Endothelial cell of umbilical vein (primary cell): Measurements from ENCODE around the gene LGALS9C.
"Not testable (repeated sequence)": the region's sequence is repeated elsewhere in the genome, so short reads cannot be mapped to it uniquely, and the experiment has no call there.

Source experiments
- CTCF ChIP-seq, 2 donors: IDR thresholded peaks; 1 replicate in 1 of 2; 2 replicates in 1 of 2; pipeline ENCODE4 v1.5.1; 2011; ENCODE audit warnings: low read length in 2 of 2, mild to moderate bottlenecking in 2 of 2, moderate library complexity in 2 of 2, control low read depth in 1 of 2, inconsistent platforms in 1 of 2, low read depth in 1 of 2; ENCODE audit not compliant: insufficient read depth in 1 of 2; ENCODE audit errors: extremely low read depth in 1 of 2
- EZH2 ChIP-seq: IDR thresholded peaks from 2 replicates; pipeline ENCODE4 v1.6.1; 2012; ENCODE audit warnings: borderline replicate concordance, low read depth, mild to moderate bottlenecking, moderate library complexity, low read length, inconsistent platforms; ENCODE audit not compliant: severe bottlenecking
- FOS ChIP-seq: IDR thresholded peaks from 2 replicates; pipeline ENCODE4 v1.6.1; 2011; ENCODE audit warnings: mild to moderate bottlenecking, low read length, moderate library complexity, borderline replicate concordance; ENCODE audit not compliant: insufficient read depth
- JUN ChIP-seq: IDR thresholded peaks from 2 replicates; pipeline ENCODE4 v1.6.1; 2011; ENCODE audit warnings: borderline replicate concordance, low read depth; ENCODE audit not compliant: insufficient read length, insufficient read depth
- MAX ChIP-seq: IDR thresholded peaks from 2 replicates; pipeline ENCODE4 v1.6.1; 2011; ENCODE audit not compliant: insufficient read depth, insufficient read length
- POLR2A ChIP-seq: IDR thresholded peaks from 2 replicates; pipeline ENCODE4 v1.6.1; 2012; ENCODE audit warnings: low read depth, mild to moderate bottlenecking, control low read depth, low read length
- POLR2AphosphoS5 ChIP-seq: IDR thresholded peaks from 2 replicates; pipeline ENCODE4 v1.6.1; 2012; ENCODE audit warnings: low read depth, mild to moderate bottlenecking, control low read depth, low read length, moderate library complexity; ENCODE audit not compliant: insufficient read depth

GRCh38 chr17:18490016-18490415 lies 13.4 kb downstream of the LGALS9C start:
- not testable (repeated sequence) for TF ChIP-seq POLR2AphosphoS5; CTCF (IDR thresholded peaks at IDR 0.05; ENCODE audit: extremely low read depth in 1 of 2, insufficient read depth in 1 of 2, low read depth in 1 of 2, low read length in 2 of 2); FOS; POLR2A; MAX; EZH2; JUN
